ENCODE results near the gene ATP5F1E.

DNA sequence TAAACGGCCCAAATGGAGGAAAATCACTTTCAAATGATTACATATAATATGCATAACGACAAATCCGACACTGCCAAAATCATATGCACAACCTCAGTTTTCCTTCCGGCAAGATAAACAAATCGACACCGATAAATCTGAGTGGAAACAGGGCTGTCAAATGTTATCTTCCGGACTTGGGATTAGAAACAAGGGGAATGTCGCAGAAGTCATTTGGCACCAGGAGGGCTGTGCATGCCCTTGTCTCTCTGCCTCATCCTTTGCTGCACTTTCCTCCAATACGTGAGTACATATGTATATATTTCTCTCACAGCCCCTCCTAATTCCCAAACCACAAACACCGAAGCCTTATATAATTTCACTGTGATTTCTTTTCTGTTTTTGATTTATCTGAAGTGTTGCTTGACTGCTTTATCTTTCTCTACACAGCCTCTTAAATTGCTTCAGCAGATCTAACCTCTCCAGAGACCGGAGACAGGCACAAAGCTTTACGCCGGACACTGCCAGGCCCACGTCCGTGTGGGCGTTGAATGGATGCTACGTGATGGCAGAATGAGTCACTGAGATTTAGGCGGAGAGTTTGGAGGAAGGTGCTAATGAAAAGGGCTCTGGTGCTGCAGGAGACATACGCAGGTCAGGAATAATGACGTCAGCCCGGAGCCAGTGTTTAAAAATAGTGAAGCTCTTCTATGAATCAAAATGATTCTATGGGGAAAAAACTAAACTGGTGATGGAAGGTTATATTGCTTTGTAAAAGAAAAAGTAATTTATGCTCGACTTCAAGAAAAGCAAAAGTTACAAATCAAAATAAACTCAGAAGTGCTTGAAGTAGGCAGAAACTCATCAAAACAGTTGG lies 31.5 kb upstream of the ATP5F1E start:
- TF ChIP-seq CREB1 (IDR thresholded peaks at IDR 0.05; ENCODE audit: low read depth) (no peak), REST (IDR thresholded peaks at IDR 0.05; ENCODE audit: low read depth) (no peak), ZBTB7A (IDR thresholded peaks at IDR 0.05; ENCODE audit: low read depth) (no peak), TAF1 (IDR thresholded peaks at IDR 0.05; ENCODE audit: low read depth) (no peak), TEAD4 (IDR thresholded peaks at IDR 0.05) (no peak), RAD21 (IDR thresholded peaks at IDR 0.05; ENCODE audit: low read depth) (no peak)
- TF ChIP-seq, protein P1, sequence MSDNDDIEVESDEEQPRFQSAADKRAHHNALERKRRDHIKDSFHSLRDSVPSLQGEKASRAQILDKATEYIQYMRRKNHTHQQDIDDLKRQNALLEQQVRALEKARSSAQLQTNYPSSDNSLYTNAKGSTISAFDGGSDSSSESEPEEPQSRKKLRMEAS (IDR thresholded peaks at IDR 0.05) = no peak
- TF ChIP-seq, protein P2, sequence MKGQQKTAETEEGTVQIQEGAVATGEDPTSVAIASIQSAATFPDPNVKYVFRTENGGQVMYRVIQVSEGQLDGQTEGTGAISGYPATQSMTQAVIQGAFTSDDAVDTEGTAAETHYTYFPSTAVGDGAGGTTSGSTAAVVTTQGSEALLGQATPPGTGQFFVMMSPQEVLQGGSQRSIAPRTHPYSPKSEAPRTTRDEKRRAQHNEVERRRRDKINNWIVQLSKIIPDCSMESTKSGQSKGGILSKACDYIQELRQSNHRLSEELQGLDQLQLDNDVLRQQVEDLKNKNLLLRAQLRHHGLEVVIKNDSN (IDR thresholded peaks at IDR 0.05) = no peak
